Myocyte (in vitro differentiated cells): Measurements from ENCODE around the gene RNF225. TPM values are rescaled to one million over a fixed set of nuclear protein-coding genes. Genes with fewer than 3 reads are reported as not detected.
"Not testable (repeated sequence)": the region's sequence is repeated elsewhere in the genome, so short reads cannot be mapped to it uniquely, and the experiment has no call there.

ENCODE experiments used
- DNase-seq: peaks from one replicate; pipeline ENCODE4 v3.0.0-alpha.2; 2012; ENCODE audit warnings: low read depth
- polyA plus RNA-seq: library from polyadenylated mRNA; unstranded; fragments of >200 nt; gene quantifications from one replicate; pipeline ENCODE4 v1.2.1, GENCODE V29; 2012; ENCODE audit warnings: missing spikeins
- total RNA-seq: library from RNA; depleted of rRNA; stranded (reverse); fragments of >200 nt; gene quantifications from 2 replicates; pipeline ENCODE4 v1.2.3, GENCODE V29; 2014

Gene RNF225
- not detected in 2 replicates for total RNA-seq
- polyA plus RNA-seq: not detected

DNA sequence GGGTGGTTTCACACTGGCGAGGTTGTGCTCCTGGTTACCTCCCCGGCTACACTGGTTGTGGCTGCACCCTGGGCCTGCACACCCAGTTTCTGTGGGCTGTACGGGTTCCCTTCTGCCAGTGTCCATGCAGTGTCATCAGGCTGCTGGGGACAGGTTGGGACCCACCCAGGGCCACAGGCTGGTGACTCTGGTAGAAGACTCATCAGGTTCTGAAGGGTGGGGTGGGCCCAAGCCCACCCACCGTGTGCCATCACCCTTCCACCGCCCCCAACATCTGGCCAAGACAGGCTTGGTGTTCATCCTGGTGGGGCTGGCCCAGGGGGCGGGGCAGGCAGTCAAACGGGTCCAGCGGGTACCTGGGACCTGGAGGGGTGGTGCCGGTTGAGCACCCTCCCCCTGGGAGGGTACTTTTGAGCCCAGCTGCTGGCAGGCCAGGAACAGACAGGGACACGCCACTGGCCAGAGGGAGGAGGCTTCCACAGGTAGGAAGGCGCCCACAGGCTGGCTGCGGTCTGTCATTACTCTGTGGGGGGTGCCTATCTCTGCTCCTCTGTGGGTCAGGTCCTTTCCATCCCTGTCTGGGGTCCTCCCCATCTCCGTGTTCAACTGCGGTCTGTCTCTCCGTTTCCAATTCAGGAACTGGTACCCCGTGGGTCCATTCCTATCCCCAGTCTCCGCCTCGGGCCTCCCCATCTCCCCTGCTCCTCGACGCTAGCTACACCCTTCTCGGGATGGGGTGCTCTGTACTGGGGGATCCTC, at the start of gene RNF225:
Gene RNF225, plus strand, starts transcription at position 437 of the 759 bp plus-strand sequence. CDS start 434 bp downstream, outside the sequence.
- no peak for DNase-seq

GRCh38 chr19:58346961-58347929, 48.2 kb upstream of the RNF225 start:
- DNase-seq: peak; percentile 77

DNA sequence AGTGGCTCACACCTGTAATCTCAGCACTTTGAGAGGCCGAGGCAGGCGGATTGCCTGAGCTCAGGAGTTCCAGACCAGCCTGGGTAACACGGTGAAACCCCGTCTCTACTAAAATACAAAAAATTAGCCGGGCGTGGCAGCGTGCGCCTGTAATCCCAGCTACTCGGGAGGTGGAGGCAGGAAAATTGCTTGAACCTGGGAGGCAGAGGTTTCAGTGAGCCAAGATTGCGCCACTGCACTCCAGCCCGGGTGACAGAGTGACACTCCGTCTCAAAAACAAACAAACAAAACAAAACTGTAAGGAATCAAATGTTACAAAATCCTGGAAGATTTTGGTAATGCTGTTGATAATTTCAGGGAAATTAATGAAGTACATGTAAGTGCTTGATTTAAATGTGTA, 47.4 kb upstream of the RNF225 start:
- not testable (repeated sequence) for DNase-seq

DNA sequence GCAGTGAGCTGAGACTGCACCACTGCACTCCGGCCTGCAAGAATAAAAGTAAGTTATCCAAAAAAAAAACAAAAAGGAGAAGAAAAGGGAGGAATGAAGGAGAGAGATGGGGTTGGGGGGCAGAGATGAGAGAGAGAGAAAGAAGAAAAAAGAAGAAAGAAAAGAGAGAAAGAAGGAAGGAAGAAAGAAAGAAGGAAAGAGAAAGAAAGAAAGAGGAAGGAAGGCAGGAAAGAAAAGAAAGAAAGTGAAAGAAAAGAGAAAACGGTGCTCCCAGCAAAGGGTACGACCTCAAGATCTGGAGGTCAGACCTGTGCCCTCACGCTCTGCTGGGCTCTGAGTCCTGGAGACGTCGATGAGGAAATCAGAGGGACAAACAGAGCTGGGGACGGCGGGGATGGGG, 45.9 kb upstream of the RNF225 start:
- DNase-seq: no peak

DNA sequence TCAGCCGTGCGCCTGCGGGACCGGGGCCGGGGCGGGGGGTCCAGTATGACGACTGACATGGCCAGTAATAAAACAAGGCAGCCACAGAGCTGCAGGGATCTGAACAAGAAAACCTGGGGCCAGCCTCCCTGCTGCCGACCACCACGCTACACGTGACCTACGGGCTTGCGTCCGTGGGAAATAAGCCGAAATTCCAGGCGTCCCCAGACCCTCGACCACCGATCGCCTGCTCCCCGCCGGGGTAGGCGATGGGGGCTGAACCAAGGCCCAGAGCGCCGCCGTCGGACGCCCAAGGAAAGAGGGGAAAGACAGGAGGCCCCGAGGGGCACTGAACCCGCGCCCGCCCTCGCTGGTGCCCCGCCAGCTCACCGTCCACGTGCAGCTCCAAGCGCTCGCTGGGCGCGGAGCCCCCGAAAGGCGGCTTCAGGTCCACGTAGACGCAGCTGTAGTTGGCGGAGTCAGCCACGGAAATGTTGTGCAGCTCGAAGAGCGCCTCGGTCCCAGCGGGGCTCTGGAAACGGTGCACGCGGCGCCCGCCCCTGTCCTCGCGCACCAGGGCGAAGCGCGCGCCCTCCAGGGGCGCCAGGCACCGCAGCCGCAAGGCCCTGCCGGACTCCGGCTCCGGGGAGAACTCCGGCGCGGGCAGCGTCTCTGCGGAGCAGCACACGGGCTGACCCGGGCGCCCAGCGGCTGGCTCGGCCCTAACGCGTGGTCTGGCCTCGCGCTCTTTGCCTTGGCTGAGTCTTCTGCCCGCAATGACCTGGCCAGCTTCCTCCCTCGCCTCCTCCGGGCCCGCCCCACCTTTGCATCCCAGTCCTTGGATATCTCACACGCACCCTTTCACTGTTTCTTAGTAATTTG, 45.2 kb upstream of the RNF225 start:
- no peak for DNase-seq

- no peak for DNase-seq
Measured at GRCh38 chr19:58350871-58351557, 44.4 kb upstream of the RNF225 start.

DNA sequence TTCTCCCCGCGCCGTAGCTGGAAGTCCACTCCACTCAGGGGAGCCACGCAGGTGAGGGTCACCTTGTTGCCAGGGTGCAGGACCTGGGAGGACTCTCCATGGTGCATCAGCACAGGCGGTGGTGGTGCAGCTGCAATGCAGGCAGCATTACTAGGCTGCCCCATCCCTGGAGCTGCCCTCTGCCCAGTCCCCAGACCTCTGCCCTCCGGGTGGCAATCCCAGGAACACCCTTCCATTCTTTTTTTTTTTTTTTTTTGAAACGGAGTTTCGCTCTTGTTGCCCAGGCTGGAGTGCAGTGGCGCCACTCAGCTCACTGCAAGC, 43.9 kb upstream of the RNF225 start:
- no peak for DNase-seq

GRCh38 chr19:58351990-58352755, 43.3 kb upstream of the RNF225 start:
- no peak for DNase-seq

DNA sequence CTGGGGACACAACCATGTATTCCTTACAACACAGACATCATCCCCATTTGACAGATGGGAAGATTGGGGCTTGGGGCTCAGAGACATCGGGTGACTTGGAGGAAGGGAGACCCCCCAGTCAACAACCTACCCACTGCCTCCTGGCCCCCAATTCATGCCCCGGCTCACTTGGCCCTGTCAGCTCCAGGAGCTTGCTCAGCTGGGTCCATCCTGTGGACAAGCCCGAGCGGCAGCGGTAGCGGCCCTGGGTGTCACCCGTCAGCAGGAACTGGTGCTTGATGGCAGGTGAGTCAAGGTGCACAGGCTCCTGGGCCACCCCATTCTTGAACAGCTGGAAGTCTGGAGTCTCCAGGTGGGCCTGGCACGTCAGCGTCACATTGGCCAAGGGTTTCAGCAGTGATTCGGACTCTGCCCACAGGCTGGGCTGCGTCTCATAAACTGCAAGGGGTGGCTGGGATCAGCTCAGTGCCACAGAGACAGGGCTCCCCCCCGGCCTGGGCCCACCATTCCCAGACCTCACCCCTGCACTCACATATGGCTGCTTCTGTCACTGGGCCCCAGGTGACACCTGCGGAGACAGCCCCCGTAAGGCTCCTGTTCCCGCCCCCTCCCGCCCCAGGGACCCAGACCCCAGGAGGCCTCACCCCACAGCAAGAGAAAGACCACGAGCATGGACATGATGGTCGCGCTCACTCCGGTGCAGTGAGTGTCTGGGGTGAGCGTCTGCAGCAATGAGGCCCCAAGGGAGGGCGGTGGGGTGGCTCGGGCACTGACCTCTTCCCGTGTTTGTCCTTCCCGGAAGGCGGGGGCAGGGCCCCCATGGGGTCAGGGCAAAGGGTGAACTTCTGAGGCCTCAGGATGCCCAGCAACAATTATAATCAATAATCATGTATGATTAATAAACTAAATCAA, 42.4 kb upstream of the RNF225 start, which contains the start of gene A1BG:
Gene A1BG, minus strand, starts transcription at position 733 of the 912 bp plus-strand sequence. Its CDS starts 55 bp downstream, at position 678.
- DNase-seq: no peak

DNA sequence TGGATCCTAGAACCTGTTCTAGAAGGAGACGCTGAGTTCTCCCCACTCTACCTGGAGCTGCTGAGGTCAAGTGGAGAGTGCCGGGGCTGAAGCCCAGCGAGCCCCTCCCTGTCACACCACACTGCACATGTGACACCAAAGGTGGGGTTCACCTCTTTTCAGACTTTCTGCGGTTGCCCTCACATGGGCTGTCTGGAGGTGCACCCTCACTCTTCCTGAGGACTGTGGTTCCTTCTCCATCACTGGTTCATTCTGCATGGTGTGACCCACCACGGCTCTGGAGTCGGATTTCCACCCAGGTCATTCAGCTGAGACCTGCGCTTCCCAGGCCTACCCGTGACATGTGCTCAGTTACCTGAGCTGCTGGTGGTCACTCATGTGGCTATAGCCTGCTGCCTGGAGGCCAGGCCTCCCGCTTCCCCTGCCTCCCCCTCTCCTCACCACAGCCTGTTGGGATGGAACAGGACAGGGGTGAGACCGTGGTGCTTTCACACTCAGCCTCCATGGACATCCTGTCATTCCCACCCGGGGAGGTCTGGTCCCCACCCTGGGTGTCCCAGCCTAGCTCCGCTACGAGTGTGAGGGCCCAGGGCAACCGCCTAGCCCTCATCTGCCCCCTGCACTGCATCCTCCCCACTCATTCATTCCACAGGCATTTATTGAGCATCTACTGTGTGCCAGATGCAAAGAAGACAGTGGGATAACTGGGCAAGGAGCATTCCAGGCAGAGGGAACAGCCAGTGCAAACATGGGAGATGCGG, 41.6 kb upstream of the RNF225 start:
- no peak for DNase-seq

GRCh38 chr19:58354478-58355030, 40.9 kb upstream of the RNF225 start:
- no peak for DNase-seq

- DNase-seq: no peak
Measured at GRCh38 chr19:58355215-58355796, 40.1 kb upstream of the RNF225 start.

DNA sequence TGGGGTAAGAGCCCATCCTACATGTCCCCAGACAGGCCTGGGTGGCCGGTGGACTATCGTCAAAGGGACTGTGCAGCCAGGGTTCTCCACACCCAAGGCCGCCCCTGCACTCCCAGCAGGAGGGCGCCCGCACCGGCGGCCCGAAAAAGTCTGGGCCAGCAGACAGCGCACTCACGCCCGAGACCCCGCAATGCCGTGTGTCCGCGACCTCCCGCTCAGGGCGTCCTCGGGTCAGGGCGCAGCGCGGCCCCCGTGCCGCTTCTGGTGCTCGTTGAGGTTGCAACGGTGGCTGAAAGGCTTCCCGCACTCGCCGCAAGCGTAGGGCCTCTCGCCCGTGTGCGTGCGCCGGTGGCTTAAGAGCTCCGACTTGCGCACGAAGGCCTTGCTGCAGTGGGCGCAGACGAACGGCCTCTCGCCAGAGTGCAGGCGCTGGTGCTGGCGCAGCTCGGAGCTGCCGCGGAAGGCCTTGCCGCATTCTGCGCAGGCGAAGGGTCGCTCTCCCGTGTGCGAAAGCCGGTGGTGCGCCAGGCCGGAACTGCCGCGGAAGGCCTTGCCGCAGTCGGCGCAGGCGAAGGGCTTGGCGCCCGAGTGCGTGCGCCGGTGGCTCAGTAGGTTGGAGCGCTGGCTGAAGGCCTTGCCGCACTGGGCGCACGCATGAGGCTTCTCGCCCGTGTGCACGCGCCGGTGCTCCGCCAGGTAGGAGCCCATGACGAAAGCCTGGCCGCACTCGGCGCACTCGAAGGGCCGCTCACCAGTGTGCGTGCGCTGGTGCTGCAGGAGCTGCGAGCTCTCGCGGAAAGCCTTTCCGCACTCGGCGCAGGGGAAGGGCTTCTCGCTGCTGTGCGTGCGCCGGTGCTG, 39.3 kb upstream of the RNF225 start:
- DNase-seq: peak; percentile 21

GRCh38 chr19:58356766-58357480, 38.5 kb upstream of the RNF225 start:
- no peak for DNase-seq

DNA sequence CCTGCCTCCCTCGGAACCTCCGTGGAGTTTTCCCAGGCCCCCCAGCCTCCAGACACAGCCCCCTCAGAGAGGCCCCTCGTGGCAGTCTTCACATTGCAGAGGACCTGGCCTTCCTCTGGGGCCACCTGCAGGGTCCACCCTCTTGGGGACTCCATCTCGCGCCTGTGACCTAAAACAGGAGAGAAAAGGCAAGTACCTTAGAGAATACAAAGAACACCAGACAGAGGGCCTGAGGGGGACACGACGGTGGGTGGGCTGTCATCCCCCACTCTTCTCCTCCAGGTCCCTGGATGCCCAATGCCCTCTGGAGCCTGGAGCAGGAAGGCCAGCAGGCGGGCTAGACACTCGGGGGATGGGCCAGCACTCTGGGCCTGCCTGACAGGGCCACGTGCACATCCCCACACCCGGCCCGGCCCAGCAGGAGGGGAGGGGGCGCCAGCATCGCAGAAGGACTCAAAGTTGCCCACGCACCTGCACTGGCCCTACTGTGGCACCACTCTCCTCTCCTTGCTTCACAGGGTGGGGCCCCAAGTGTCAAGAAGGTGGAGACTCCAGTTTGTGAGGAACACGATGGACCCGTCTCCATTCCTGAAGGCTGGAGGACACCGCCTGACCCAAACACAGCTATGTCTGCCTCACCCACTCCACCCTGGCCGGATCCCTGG, 37.8 kb upstream of the RNF225 start:
- no peak for DNase-seq
